BJ (cell line): ENCODE measurements around the gene LUM. TPM values are rescaled to one million over a fixed set of nuclear protein-coding genes. Genes with fewer than 3 reads are reported as not detected.

Experiments
- CTCF ChIA-PET: fragments of 350-600 bp; formaldehyde crosslinking; extraction: SDS; loops from one replicate; lab custom pipeline; 2021; ENCODE audit warnings: antibody characterized with exemption, inconsistent platforms; lab: Yijun Ruan, JAX
- POLR2A ChIA-PET: fragments of 300-600 bp; sonication (Branson Sonifier 250); formaldehyde crosslinking; extraction: SDS; loops from one replicate; lab custom pipeline; 2021; ENCODE audit warnings: antibody characterized with exemption; lab: Charles Lee
- DNase-seq: peaks from one replicate; pipeline ENCODE4 v3.0.0-alpha.2; 2011; ENCODE audit warnings: low read depth
- H3K27me3 ChIP-seq: 2 replicates; pipeline ENCODE4 v1.6.0; 2011; ENCODE audit warnings: low read length; ENCODE audit not compliant: control insufficient read depth, insufficient read depth
- H3K36me3 ChIP-seq: 2 replicates; pipeline ENCODE4 v1.5.1; 2011; ENCODE audit warnings: low read length; ENCODE audit not compliant: control insufficient read depth, insufficient read depth
- H3K4me3 ChIP-seq: 2 replicates; pipeline ENCODE4 v1.5.1; 2011; ENCODE audit warnings: low read depth, mild to moderate bottlenecking, control low read depth, low read length
- CTCF ChIP-seq: IDR thresholded peaks from 2 replicates; pipeline ENCODE4 v1.5.1; 2011; ENCODE audit warnings: low read depth, mild to moderate bottlenecking, control low read depth, inconsistent platforms, low read length, moderate library complexity; ENCODE audit not compliant: insufficient read depth
- polyA plus RNA-seq: library from polyadenylated mRNA; depleted of rRNA; stranded (reverse); fragments of >200 nt; gene quantifications from 2 replicates; pipeline ENCODE4 v1.2.3, GENCODE V29; 2011

LUM gene
- polyA plus RNA-seq, 1 experiment, result 677 TPM

GRCh38 chr12:91126516-91126915 is 15.2 kb upstream of the LUM start:
- POLR2A ChIA-PET, result no interaction called here
- DNase-seq, result no peak
- Histone ChIP-seq H3K27me3 (no peaks in the 10 kb centered on the region), H3K4me3 (no peak overlapping the region), H3K36me3 (no peaks in the 10 kb centered on the region)
- CTCF ChIA-PET, result no interaction called here
- no peak for TF ChIP-seq CTCF

GRCh38 chr12:91123236-91123916 is 12.1 kb upstream of the LUM start:
- CTCF ChIA-PET, result interaction anchor here (1.5 kb wide), 1 partner anchor 11 kb away, joined by 3 read pairs; no protein-coding TSS in a partner anchor
- TF ChIP-seq CTCF, result no peak

GRCh38 chr12:91120781-91121180 is 9.5 kb upstream of the LUM start:
- DNase-seq, result no peak
- no peaks in the 10 kb centered on the region for H3K27me3 ChIP-seq
- H3K36me3 ChIP-seq, result no peaks in the 10 kb centered on the region
- ChIA-PET CTCF (no interaction called here), POLR2A (no interaction called here)
- no peak for TF ChIP-seq CTCF
- no peak overlapping the region for H3K4me3 ChIP-seq

More at GRCh38 chr12:91123236-91123916, 12.1 kb upstream of the LUM start:
- POLR2A ChIA-PET, result interaction anchor here (0.6 kb wide), 2 partner anchors 126 to 1804 kb away, joined by 3 to 25 read pairs; no protein-coding TSS in a partner anchor
- Histone ChIP-seq H3K36me3 (no peaks in the 10 kb centered on the region), H3K4me3 (no peak overlapping the region), H3K27me3 (no peaks in the 10 kb centered on the region)
- no peak for DNase-seq

GRCh38 chr12:91119089-91119488 is 7.8 kb upstream of the LUM start:
- ChIA-PET POLR2A (no interaction called here), CTCF (interaction anchor here (0.7 kb wide), 1 partner anchor 10 kb away, joined by 3 read pairs; no protein-coding TSS in a partner anchor)
- DNase-seq, result no peak
- no peak overlapping the region for H3K4me3 ChIP-seq
- H3K27me3 ChIP-seq, result no peaks in the 10 kb centered on the region
- no peaks in the 10 kb centered on the region for H3K36me3 ChIP-seq
- TF ChIP-seq CTCF, result no peak

- no peak for TF ChIP-seq CTCF
- H3K36me3 ChIP-seq, result no peaks in the 10 kb centered on the region; the same call in 1 of the 2 replicates
- no peaks in the 10 kb centered on the region for H3K27me3 ChIP-seq
- ChIA-PET CTCF (no interaction called here), POLR2A (no interaction called here)
- no peak overlapping the region for H3K4me3 ChIP-seq
- no peak for DNase-seq
These were observed 2.3 kb upstream of the LUM start for GRCh38 chr12:91113621-91114020.
